Ectodermal cell (in vitro differentiated cells): ENCODE data around the gene PRRC2C.
A peak's percentile ranks its signal among the peaks of the same experiment; 100 is the strongest.

Experiments used
- H3K27ac ChIP-seq: 2 replicates; pipeline ENCODE4 v1.7.0; 2013; ENCODE audit warnings: mild to moderate bottlenecking, low read depth, low read length; ENCODE audit not compliant: insufficient read depth, poor library complexity, severe bottlenecking
- H3K27me3 ChIP-seq: 2 replicates; pipeline ENCODE4 v1.7.0; 2013; ENCODE audit warnings: mild to moderate bottlenecking, low read length; ENCODE audit not compliant: insufficient read depth, control insufficient read depth, poor library complexity, severe bottlenecking
- H3K36me3 ChIP-seq: one replicate; pipeline ENCODE4 v1.7.0; 2013; ENCODE audit warnings: low read length; ENCODE audit not compliant: control insufficient read depth, insufficient read depth
- H3K4me1 ChIP-seq: one replicate; pipeline ENCODE4 v1.7.0; 2013; ENCODE audit warnings: low read length; ENCODE audit not compliant: control insufficient read depth, insufficient read depth
- H3K4me3 ChIP-seq: 2 replicates; pipeline ENCODE4 v1.7.0; 2013; ENCODE audit warnings: low read depth, low read length, control low read depth; ENCODE audit not compliant: insufficient read depth
- H3K9me3 ChIP-seq: 2 replicates; pipeline ENCODE4 v1.7.0; 2013; ENCODE audit warnings: mild to moderate bottlenecking, low read length, moderate library complexity; ENCODE audit not compliant: control insufficient read depth
- WGBS, 2 experiments: methylation state at CpG; one replicate each; pipeline ENCODE4 v1.1.7; 2013; ENCODE audit warnings: missing lambda C conversion rate in 2 of 2; 5-methylcytosine and 5-hydroxymethylcytosine counted together

The PRRC2C gene

DNA sequence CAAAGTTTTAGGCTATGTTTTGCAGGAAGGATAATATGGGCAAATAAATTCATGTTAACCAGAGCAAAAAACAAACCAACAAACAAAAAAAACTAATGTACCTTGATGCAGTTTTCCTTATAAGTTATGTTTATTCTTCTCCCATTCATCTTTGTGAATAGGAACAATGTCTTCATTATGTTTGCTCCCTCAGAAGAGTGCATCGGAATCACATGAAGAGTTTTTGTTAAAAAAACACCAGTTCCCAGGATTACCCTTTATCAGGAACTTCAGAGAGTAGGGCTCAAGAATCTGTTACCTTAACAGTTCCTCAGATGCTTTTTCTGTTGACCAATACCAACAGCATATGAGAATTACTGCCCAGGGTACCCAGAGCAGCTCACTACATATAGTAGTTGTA, 14.6 kb upstream of the PRRC2C start:
- no peaks in the 10 kb centered on the region for H3K9me3 ChIP-seq
- WGBS, 2 experiments, result 88% methylated on average over 1 of the region's 1 CpG
- no peak overlapping the region for H3K27ac ChIP-seq
- no peaks in the 10 kb centered on the region for H3K27me3 ChIP-seq
- H3K36me3 ChIP-seq, result no peaks in the 10 kb centered on the region
- no peaks in the 10 kb centered on the region for H3K4me1 ChIP-seq
- H3K4me3 ChIP-seq, result no peak overlapping the region

DNA sequence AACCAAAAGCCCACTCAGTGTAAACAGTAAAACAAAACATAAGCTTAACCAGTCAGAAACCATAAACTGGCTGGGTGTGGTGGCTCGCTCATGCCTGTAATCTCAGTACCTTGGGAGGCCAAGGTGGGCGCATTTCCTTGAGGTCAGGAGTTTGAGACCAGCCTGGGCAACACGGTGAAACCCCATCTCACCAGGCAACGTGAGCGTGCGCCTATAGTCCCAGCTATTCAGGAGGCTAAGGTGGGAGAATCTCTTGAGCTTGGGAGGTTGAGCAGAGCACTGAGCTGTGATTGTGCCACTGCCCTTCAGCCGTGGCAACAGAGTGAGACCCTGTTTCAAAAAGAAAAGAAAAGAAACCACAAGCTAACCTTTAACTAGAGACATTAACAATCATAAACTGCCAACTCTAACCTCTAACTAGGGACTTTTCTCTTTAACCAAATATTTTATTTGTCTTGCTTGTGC, 13.1 kb upstream of the PRRC2C start:
- WGBS, 2 experiments, result 94% methylated on average over 7 of the region's 7 CpGs
- no peaks in the 10 kb centered on the region for H3K9me3 ChIP-seq
- no peak overlapping the region for H3K27ac ChIP-seq
- H3K4me3 ChIP-seq, result no peak overlapping the region
- H3K36me3 ChIP-seq, result no peaks in the 10 kb centered on the region
- no peaks in the 10 kb centered on the region for H3K4me1 ChIP-seq
- H3K27me3 ChIP-seq, result no peaks in the 10 kb centered on the region

DNA sequence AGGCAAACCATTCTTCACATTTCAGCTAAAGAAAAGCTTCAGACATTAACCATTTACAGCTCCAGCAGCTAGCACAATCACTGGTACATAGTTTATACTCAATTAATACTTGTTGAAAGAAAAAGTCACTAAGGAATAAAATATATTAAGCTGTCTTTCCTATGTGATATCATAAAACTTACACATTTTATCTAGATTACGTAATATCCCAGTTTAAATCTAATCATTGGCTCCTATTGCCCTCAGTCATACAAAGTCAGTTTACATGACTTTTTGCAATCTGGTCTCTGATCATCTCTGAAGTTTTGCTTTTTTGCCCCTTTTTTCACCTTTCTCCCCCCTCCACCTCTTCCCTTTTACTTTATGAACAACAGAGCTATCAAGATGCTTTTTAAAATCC, 8.5 kb upstream of the PRRC2C start:
- WGBS, 2 experiments, result 94 to 97% methylated on average over 1 of the region's 1 CpG
- H3K4me3 ChIP-seq, result no peak overlapping the region
- no peak overlapping the region for H3K27ac ChIP-seq
- H3K9me3 ChIP-seq, result no peaks in the 10 kb centered on the region
- H3K4me1 ChIP-seq, result no peaks in the 10 kb centered on the region
- H3K36me3 ChIP-seq, result no peaks in the 10 kb centered on the region
- no peaks in the 10 kb centered on the region for H3K27me3 ChIP-seq

DNA sequence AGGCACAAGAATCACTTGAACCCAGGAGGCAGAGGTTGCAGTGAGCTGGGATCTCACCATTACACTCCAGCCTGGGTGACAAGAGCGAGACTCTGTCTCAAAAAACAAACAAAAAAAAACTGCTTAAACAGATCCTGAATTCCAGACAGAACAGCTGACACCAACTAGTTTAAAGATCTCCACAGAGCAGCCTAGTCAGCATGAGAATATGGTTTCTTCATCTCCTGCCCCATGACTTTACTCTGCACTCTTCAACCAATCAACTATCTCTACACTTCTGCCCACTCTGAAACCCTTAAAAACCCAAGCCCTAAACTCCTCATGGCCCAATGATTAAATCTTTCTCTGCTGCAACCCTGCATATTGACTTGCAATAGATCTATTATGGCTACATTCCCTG, 7.5 kb upstream of the PRRC2C start:
- H3K27ac ChIP-seq, result no peak overlapping the region
- no peaks in the 10 kb centered on the region for H3K36me3 ChIP-seq
- 91 to 100% methylated on average over 1 of the region's 1 CpG for WGBS, 2 experiments
- no peaks in the 10 kb centered on the region for H3K9me3 ChIP-seq
- H3K4me1 ChIP-seq, result peaks cover 3% of the 10 kb centered on the region
- no peaks in the 10 kb centered on the region for H3K27me3 ChIP-seq
- H3K4me3 ChIP-seq, result no peak overlapping the region

DNA sequence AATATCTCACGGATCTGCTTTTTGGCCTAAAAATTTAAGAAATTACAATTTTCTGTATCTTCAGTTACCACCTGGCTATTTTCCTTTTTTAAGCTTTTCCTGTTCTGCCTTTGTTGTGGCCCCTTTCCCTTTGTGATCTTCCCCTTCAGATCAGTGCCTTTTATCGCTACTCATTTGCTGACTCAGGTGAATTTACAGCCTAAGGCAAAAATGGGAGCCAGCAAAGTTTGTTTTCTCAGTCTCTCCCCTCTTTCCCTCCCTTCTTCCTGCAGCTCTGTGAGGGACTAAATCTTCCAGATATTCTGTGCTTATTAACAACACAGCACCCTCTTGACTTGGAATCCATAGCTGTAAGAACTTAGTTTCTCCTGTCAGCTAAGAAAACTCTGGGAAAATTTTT, 5.3 kb upstream of the PRRC2C start:
- no peaks in the 10 kb centered on the region for H3K36me3 ChIP-seq
- H3K9me3 ChIP-seq, result no peaks in the 10 kb centered on the region
- 80 to 82% methylated on average over 2 of the region's 2 CpGs for WGBS, 2 experiments
- no peaks in the 10 kb centered on the region for H3K27me3 ChIP-seq
- no peak overlapping the region for H3K27ac ChIP-seq
- no peak overlapping the region for H3K4me3 ChIP-seq
- peaks cover 3% of the 10 kb centered on the region for H3K4me1 ChIP-seq

DNA sequence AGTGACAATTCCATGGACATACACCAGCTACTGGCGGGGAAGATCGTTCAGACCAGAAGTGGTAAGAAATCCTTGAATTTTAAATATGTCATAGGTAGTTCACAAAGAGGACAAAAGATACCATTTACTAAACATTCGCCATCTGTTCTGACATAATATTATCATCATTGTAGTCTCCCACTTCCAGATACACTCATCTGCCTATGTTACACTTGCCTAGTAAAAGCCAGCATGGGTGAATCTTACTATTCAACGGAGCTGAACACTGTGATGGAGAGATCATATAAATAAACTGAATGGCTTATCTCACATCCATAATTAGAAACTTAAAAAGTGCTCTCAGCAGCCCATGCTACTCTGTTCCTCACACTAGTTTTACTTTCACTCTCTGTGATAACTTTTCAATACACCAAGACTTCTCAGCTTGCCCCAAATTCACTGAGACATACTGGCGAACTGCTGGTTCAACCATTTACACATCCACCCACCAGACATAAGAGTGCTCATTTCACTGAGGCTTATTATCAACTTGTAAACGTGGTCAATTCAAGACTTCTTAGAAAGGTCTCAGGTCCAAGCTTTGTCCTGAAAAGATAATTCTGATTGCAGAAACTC, 463 bp upstream of the PRRC2C start:
- no peaks in the 10 kb centered on the region for H3K9me3 ChIP-seq
- H3K27me3 ChIP-seq, result no peaks in the 10 kb centered on the region
- H3K36me3 ChIP-seq, result no peaks in the 10 kb centered on the region
- H3K27ac ChIP-seq, result peak overlapping the region; percentile 76
- peaks cover 8% of the 10 kb centered on the region for H3K4me1 ChIP-seq
- WGBS, 2 experiments, result 56 to 65% methylated on average over 5 to 6 of the region's 6 CpGs
- peak overlapping the region; percentile 97 for H3K4me3 ChIP-seq

DNA sequence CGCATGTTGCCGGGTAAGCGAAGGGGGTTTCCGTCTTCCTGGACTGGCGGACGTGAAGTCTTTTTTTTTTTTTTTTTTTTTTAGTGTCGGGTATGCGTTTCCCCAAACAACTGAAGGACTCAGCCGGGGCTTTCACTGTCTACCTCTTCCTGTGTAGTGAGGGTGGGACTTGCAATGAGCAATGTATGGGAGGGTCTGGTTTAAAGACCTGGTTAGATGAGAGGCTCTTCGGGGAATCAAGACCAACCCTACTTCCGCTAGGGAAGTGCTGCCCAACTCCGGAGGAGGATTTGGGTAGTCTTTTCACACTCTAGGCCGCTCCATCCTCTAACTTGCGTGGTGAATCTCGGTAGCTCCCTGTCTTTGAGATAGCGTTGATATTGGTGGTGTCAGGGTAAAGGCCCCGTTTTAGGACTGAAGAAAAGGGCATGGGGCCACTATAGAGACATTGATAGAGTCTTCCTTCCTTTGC, 754 bp downstream of the PRRC2C start:
- peaks cover 8% of the 10 kb centered on the region for H3K4me1 ChIP-seq
- H3K27me3 ChIP-seq, result no peaks in the 10 kb centered on the region
- H3K4me3 ChIP-seq, result peak overlapping the region; percentile 97
- WGBS, 2 experiments, result 0 to 1% methylated on average over 17 of the region's 17 CpGs
- peak overlapping the region; percentile 98 for H3K27ac ChIP-seq
- H3K36me3 ChIP-seq, result no peaks in the 10 kb centered on the region
- no peaks in the 10 kb centered on the region for H3K9me3 ChIP-seq

- H3K27me3 ChIP-seq, result no peaks in the 10 kb centered on the region
- H3K27ac ChIP-seq, result no peak overlapping the region
- H3K4me3 ChIP-seq, result peak overlapping the region; percentile 97
- H3K4me1 ChIP-seq, result peaks cover 8% of the 10 kb centered on the region
- no peaks in the 10 kb centered on the region for H3K36me3 ChIP-seq
- H3K9me3 ChIP-seq, result no peaks in the 10 kb centered on the region
These were observed 1.7 kb downstream of the PRRC2C start for GRCh38 chr1:171487038-171487437.

DNA sequence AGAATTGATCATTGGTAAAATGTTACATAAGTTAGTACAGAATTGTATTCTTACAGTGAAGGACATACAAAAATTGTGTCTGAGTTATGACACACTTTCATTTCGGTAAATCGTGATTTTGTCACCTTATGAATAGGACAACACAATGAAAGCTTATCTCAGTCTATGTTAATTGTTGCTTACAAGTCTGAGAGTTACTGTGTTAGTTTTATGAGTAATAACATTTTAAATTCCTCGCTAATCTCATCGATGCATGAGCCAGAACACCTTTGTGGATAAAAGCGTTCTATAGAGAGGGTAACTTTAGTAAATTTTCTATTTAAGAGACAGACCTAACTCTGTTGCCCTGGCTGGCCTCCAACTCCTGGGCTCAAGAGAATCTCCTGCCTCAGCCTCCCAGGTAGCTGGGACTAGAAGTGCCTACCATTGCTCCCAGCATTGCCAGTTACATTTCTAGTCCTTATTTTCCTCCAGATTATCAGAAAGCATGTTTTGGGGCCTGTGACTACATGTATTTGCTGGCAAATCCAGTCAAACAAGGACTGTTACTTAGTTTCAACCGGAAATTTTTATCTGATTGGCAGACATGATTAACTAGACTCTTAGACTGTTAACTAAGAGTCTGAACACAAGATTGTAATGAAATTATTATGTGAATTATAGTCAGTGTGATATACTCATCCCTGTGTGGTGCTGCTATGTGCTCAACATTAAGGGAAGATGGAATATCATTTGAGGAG, 3.0 kb downstream of the PRRC2C start:
- H3K27me3 ChIP-seq, result no peaks in the 10 kb centered on the region
- H3K9me3 ChIP-seq, result no peaks in the 10 kb centered on the region
- no peak overlapping the region for H3K27ac ChIP-seq
- H3K36me3 ChIP-seq, result no peaks in the 10 kb centered on the region
- H3K4me3 ChIP-seq, result no peak overlapping the region
- peaks cover 4% of the 10 kb centered on the region for H3K4me1 ChIP-seq
- 97 to 99% methylated on average over 6 of the region's 6 CpGs for WGBS, 2 experiments

- Histone ChIP-seq H3K27me3 (no peaks in the 10 kb centered on the region), H3K27ac (no peak overlapping the region), H3K9me3 (no peaks in the 10 kb centered on the region), H3K4me3 (no peak overlapping the region), H3K4me1 (no peaks in the 10 kb centered on the region), H3K36me3 (no peaks in the 10 kb centered on the region)
- WGBS, 2 experiments, result 75 to 81% methylated on average over 2 to 3 of the region's 3 CpGs
These were observed 8.7 kb downstream of the PRRC2C start for GRCh38 chr1:171494076-171494475.
